IMR-90 (cell line): ENCODE measurements around the gene CDK10. TPM values are rescaled to one million over a fixed set of nuclear protein-coding genes. Genes with fewer than 3 reads are reported as not detected.

Source experiments
- ATAC-seq: fragments of 200-7000 bp; cut with Tn5 transposase; 2 replicates; pipeline ENCODE4 v1.9.1; 2020; ENCODE audit warnings: low read depth, mild to moderate bottlenecking, moderate library complexity
- BruUV-seq: library from RNA; stranded (reverse); fragments of 400-500 nt; replicated peaks from 2 replicates; lab custom pipeline; 2021; lab: Mats Ljungman, UMichigan
- CTCF ChIA-PET: fragments of 300-600 bp; formaldehyde crosslinking; extraction: SDS; loops from one replicate; lab custom pipeline; 2021; ENCODE audit warnings: antibody characterized with exemption; lab: Yijun Ruan, JAX
- POLR2A ChIA-PET: fragments of 300-600 bp; sonication (Branson Sonifier 250); formaldehyde crosslinking; loops from one replicate; lab custom pipeline; 2022; ENCODE audit warnings: antibody characterized with exemption; ENCODE audit not compliant: unreplicated experiment; lab: Charles Lee
- DNase-seq: peaks from one replicate; pipeline ENCODE4 v3.0.0; 2013
- H2AFZ ChIP-seq: replicated peaks from 2 replicates; pipeline ENCODE3; 2013; ENCODE audit warnings: low read length, mild to moderate bottlenecking; ENCODE audit not compliant: poor library complexity
- H2AK5ac ChIP-seq: 2 replicates; pipeline ENCODE4 v1.6.1; 2013; ENCODE audit warnings: low read depth, low read length, inconsistent platforms
- H2AK9ac ChIP-seq: replicated peaks from 2 replicates; pipeline ENCODE3; 2013; ENCODE audit warnings: mild to moderate bottlenecking, low read depth, low read length, moderate library complexity; ENCODE audit not compliant: poor library complexity
- H2BK120ac ChIP-seq: 2 replicates; pipeline ENCODE4 v1.6.1; 2013; ENCODE audit warnings: low read depth, low read length, inconsistent platforms
- H2BK15ac ChIP-seq: 3 replicates; pipeline ENCODE4 v1.6.1; 2013; ENCODE audit warnings: low read depth, low read length, inconsistent platforms
- H2BK20ac ChIP-seq: 2 replicates; pipeline ENCODE4 v1.6.1; 2013; ENCODE audit warnings: low read depth, mild to moderate bottlenecking, inconsistent platforms, low read length, moderate library complexity
- H2BK5ac ChIP-seq: 2 replicates; pipeline ENCODE4 v1.6.1; 2013; ENCODE audit warnings: mild to moderate bottlenecking, low read depth, low read length, inconsistent platforms; ENCODE audit not compliant: poor library complexity, severe bottlenecking
- H3K14ac ChIP-seq: replicated peaks from 2 replicates; pipeline ENCODE4 v1.6.1; 2013; ENCODE audit warnings: low read depth, low read length, inconsistent platforms
- H3K18ac ChIP-seq: 2 replicates; pipeline ENCODE4 v1.6.1; 2013; ENCODE audit warnings: low read depth, low read length, control low read depth
- H3K23ac ChIP-seq: 2 replicates; pipeline ENCODE4 v1.6.1; 2013; ENCODE audit warnings: low read depth, low read length, inconsistent platforms
- H3K27ac ChIP-seq: 2 replicates; pipeline ENCODE4 v1.5.1; 2013; ENCODE audit warnings: mild to moderate bottlenecking, control low read depth, low read length; ENCODE audit not compliant: insufficient read depth
- H3K27me3 ChIP-seq: 2 replicates; pipeline ENCODE4 v1.6.1; 2013; ENCODE audit warnings: low read length; ENCODE audit not compliant: control insufficient read depth, insufficient read depth
- H3K36me3 ChIP-seq: 2 replicates; pipeline ENCODE4 v1.6.1; 2013; ENCODE audit warnings: low read length, mixed read lengths; ENCODE audit not compliant: control insufficient read depth, insufficient read depth
- H3K4ac ChIP-seq: 2 replicates; pipeline ENCODE4 v1.6.1; 2013; ENCODE audit warnings: low read depth, low read length, inconsistent platforms
- H3K4me1 ChIP-seq: 2 replicates; pipeline ENCODE4 v1.6.1; 2013; ENCODE audit warnings: low read length, mixed read lengths; ENCODE audit not compliant: control insufficient read depth, insufficient read depth
- H3K4me2 ChIP-seq: 2 replicates; pipeline ENCODE4 v1.6.1; 2013; ENCODE audit warnings: low read depth, mild to moderate bottlenecking, control low read depth, low read length, moderate library complexity
- H3K4me3 ChIP-seq: 2 replicates; pipeline ENCODE4 v1.5.1; 2013; ENCODE audit warnings: low read depth, mild to moderate bottlenecking, control low read depth, low read length, moderate library complexity; ENCODE audit not compliant: insufficient read depth
- H3K56ac ChIP-seq: 2 replicates; pipeline ENCODE4 v1.6.1; 2013; ENCODE audit warnings: low read length, inconsistent platforms; ENCODE audit not compliant: insufficient read depth; ENCODE audit errors: extremely low read depth
- H3K79me1 ChIP-seq, 2 experiments: 2 replicates each; pipeline ENCODE4 v1.6.1; 2013; ENCODE audit warnings: low read length in 2 of 2, inconsistent platforms in 1 of 2, low read depth in 1 of 2
- H3K9ac ChIP-seq: 2 replicates; pipeline ENCODE4 v1.6.1; 2013; ENCODE audit warnings: low read depth, low read length, control low read depth
- H3K9me1 ChIP-seq: 2 replicates; pipeline ENCODE4 v1.6.1; 2013; ENCODE audit warnings: low read length, inconsistent platforms; ENCODE audit not compliant: insufficient read depth
- H3K9me3 ChIP-seq: 2 replicates; pipeline ENCODE4 v1.6.1; 2013; ENCODE audit warnings: low read length; ENCODE audit not compliant: control insufficient read depth, insufficient read depth
- H4K20me1 ChIP-seq: 2 replicates; pipeline ENCODE4 v1.6.1; 2013; ENCODE audit warnings: low read length, inconsistent platforms; ENCODE audit not compliant: insufficient read depth
- H4K5ac ChIP-seq: 2 replicates; pipeline ENCODE4 v1.6.1; 2013; ENCODE audit warnings: mild to moderate bottlenecking, low read depth, low read length, control low read depth
- H4K8ac ChIP-seq, 2 experiments: 2 replicates each; pipeline ENCODE4 v1.6.1; 2013; ENCODE audit warnings: low read depth in 2 of 2, low read length in 2 of 2, control low read depth in 1 of 2, inconsistent platforms in 1 of 2
- H4K91ac ChIP-seq: 2 replicates; pipeline ENCODE4 v1.6.1; 2013; ENCODE audit warnings: low read depth, low read length, inconsistent platforms; ENCODE audit not compliant: insufficient read depth
- BHLHE40 ChIP-seq: fragments of 150-350 bp; IDR thresholded peaks from 2 replicates; pipeline ENCODE4 v1.6.1; 2016; ENCODE audit warnings: mild to moderate bottlenecking, low read depth, low read length
- CEBPB ChIP-seq: IDR thresholded peaks from 2 replicates; pipeline ENCODE4 v1.6.1; 2012; ENCODE audit warnings: low read depth, low read length, improper control_type of control experiment
- CHD1 ChIP-seq: IDR thresholded peaks from 2 replicates; pipeline ENCODE4 v1.6.1; 2012; ENCODE audit warnings: low read depth, low read length, improper control_type of control experiment
- CTCF ChIP-seq: conservative IDR thresholded peaks from 2 replicates; pipeline ENCODE4 v1.5.1; 2012; ENCODE audit warnings: mild to moderate bottlenecking, low read depth, low read length, improper control_type of control experiment
- FOS ChIP-seq: fragments of 150-350 bp; IDR thresholded peaks from 2 replicates; pipeline ENCODE4 v1.6.1; 2016; ENCODE audit warnings: low read depth, low read length
- MAFK ChIP-seq: IDR thresholded peaks from 2 replicates; pipeline ENCODE4 v1.6.1; 2012; ENCODE audit warnings: low read depth, low read length, improper control_type of control experiment
- MAZ ChIP-seq: IDR thresholded peaks from 2 replicates; pipeline ENCODE4 v1.6.1; 2012; ENCODE audit warnings: low read depth, mild to moderate bottlenecking, low read length, improper control_type of control experiment, moderate library complexity, borderline replicate concordance
- MXI1 ChIP-seq: IDR thresholded peaks from 2 replicates; pipeline ENCODE4 v1.6.1; 2012; ENCODE audit warnings: low read depth, mild to moderate bottlenecking, low read length, moderate library complexity, borderline replicate concordance
- NFE2L2 ChIP-seq: fragments of 150-350 bp; IDR thresholded peaks from 2 replicates; pipeline ENCODE4 v1.6.1; 2016; ENCODE audit warnings: low read depth, mild to moderate bottlenecking, low read length
- POLR2A ChIP-seq: IDR thresholded peaks from 2 replicates; pipeline ENCODE4 v1.6.1; 2012; ENCODE audit warnings: mild to moderate bottlenecking, low read depth, low read length
- RAD21 ChIP-seq: IDR thresholded peaks from 2 replicates; pipeline ENCODE4 v1.6.1; 2012; ENCODE audit warnings: low read length, improper control_type of control experiment
- RCOR1 ChIP-seq: IDR thresholded peaks from 2 replicates; pipeline ENCODE4 v1.6.1; 2012; ENCODE audit warnings: mild to moderate bottlenecking, low read length, improper control_type of control experiment; ENCODE audit not compliant: insufficient replicate concordance
- RFX5 ChIP-seq: IDR thresholded peaks from 2 replicates; pipeline ENCODE4 v1.8.0; 2012; ENCODE audit warnings: low read depth, mild to moderate bottlenecking, low read length, moderate library complexity
- USF2 ChIP-seq: fragments of 150-350 bp; IDR thresholded peaks from 2 replicates; pipeline ENCODE4 v1.6.1; 2017; ENCODE audit warnings: mild to moderate bottlenecking, antibody characterized with exemption, low read length, low read depth
- WGBS, 2 experiments: methylation state at CpG; one replicate each; pipeline versions ENCODE4 v1.1.5 to v1.1.7; 2013; ENCODE audit warnings: missing lambda C conversion rate in 2 of 2; ENCODE audit not compliant: insufficient read length in 1 of 2; ENCODE audit errors: extremely low coverage in 2 of 2; 5-methylcytosine and 5-hydroxymethylcytosine counted together
- dilution Hi-C: fragments of 300-500 bp; cut with HindIII; formaldehyde crosslinking; loops from one replicate; pipeline ENCODE4 v1.14.3; 2018; ENCODE audit warnings: low sequenced_read_pairs; ENCODE audit not compliant: unreplicated experiment
- in situ Hi-C: fragments of 300-500 bp; cut with MboI; formaldehyde crosslinking; loops from 3 replicates; pipeline ENCODE4 v1.14.3; 2019; ENCODE audit warnings: low sequenced_read_pairs, inconsistent platforms, mixed read lengths
- intact Hi-C: fragments of 100-400 bp; cut with micrococcal nuclease; formaldehyde crosslinking; loops from 2 replicates; pipeline ENCODE4 v1.10.0; 2022
- polyA plus RNA-seq, 3 experiments: library from polyadenylated mRNA; depleted of rRNA; stranded (reverse); fragments of >200 nt; gene quantifications; 2 replicates each; pipeline ENCODE4 v1.2.3, GENCODE V29; 2012; ENCODE audit warnings: low replicate concordance in 1 of 3
- total RNA-seq: library from RNA; depleted of rRNA; stranded (reverse); fragments of >200 nt; gene quantifications from 2 replicates; pipeline ENCODE4 v1.2.3, GENCODE V29; 2012
- TF ChIP-seq, protein P1 (sequence below): fragments of 150-350 bp; IDR thresholded peaks from 2 replicates; pipeline ENCODE4 v1.6.1; 2016; ENCODE audit warnings: low read depth, mild to moderate bottlenecking, low read length, moderate library complexity, borderline replicate concordance

Gene CDK10
- total and polyA plus RNA-seq, 2 of the 4 experiments (the other 2 are of a cell fraction): 19.5 to 61.8 TPM

DNA sequence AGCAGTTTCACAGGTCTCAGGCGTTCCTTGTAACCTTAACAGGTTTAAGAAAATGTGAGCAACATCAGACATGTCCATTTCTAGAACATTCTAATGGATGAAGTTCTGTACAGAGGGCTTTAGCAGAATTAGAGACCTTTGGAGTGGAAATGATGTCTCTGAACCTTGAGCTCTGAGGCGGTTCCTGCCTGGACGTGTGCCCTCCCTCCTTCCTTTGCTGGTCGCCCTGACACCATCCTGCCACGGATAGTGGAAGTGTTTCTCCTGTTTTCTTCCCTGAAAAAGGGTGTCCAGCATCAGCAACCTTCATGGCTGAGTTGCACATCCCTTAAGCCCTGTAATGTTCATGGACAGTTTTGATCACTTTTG lies 17.7 kb upstream of the CDK10 start:
- Histone ChIP-seq H2BK120ac (no peak overlapping the region), H3K4me2 (no peak overlapping the region), H3K36me3 (peaks cover 2% of the 10 kb centered on the region; the same call in 1 of the 2 replicates), H2BK20ac (no peak overlapping the region), H4K8ac (no peak overlapping the region), H2AFZ (no peak overlapping the region), H3K79me1 (peaks cover 0 to 4% of the 10 kb centered on the region in 2 experiments; a peak in 1 of 4 replicates), H4K91ac (no peak overlapping the region), H3K9ac (no peak overlapping the region), H4K20me1 (no peaks in the 10 kb centered on the region), H3K4me1 (peaks cover 6% of the 10 kb centered on the region), H2BK5ac (no peak overlapping the region), H3K9me3 (no peaks in the 10 kb centered on the region), H3K14ac (no peak overlapping the region), H3K9me1 (peaks cover 7% of the 10 kb centered on the region; the same call in 1 of the 2 replicates), H3K27ac (no peak overlapping the region), H2AK5ac (no peak overlapping the region), H3K4me3 (no peak overlapping the region), H3K23ac (no peak overlapping the region), H3K4ac (no peak overlapping the region), H2BK15ac (no peak overlapping the region), H3K56ac (no peak overlapping the region), H3K18ac (no peak overlapping the region), H4K5ac (no peak overlapping the region), H2AK9ac (no peak overlapping the region), H3K27me3 (no peaks in the 10 kb centered on the region)
- no peak for ATAC-seq
- TF ChIP-seq MAFK: no peak
- no peak for TF ChIP-seq RCOR1
- TF ChIP-seq MAZ: no peak
- no peak for TF ChIP-seq MXI1
- TF ChIP-seq CEBPB: no peak
- TF ChIP-seq NFE2L2: no peak
- no peak for TF ChIP-seq POLR2A
- TF ChIP-seq USF2: no peak
- TF ChIP-seq, protein P1, sequence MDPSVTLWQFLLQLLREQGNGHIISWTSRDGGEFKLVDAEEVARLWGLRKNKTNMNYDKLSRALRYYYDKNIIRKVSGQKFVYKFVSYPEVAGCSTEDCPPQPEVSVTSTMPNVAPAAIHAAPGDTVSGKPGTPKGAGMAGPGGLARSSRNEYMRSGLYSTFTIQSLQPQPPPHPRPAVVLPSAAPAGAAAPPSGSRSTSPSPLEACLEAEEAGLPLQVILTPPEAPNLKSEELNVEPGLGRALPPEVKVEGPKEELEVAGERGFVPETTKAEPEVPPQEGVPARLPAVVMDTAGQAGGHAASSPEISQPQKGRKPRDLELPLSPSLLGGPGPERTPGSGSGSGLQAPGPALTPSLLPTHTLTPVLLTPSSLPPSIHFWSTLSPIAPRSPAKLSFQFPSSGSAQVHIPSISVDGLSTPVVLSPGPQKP: no peak
- TF ChIP-seq CHD1: no peak
- no peak for TF ChIP-seq RFX5
- no peak for TF ChIP-seq RAD21
- TF ChIP-seq BHLHE40: no peak
- no peak for TF ChIP-seq FOS
- no peak for TF ChIP-seq CTCF
- BruUV-seq: no TSS peak
- intact Hi-C loops: no loop called here
- DNase-seq: no peak
- ChIA-PET CTCF (no interaction called here), POLR2A (no interaction called here)
- dilution Hi-C loops: no loop called here
- in situ Hi-C loops: no loop called here
- no CpG with 5 or more reads among the region's 5 CpGs for WGBS, 2 experiments
